Endothelial cell of umbilical vein (primary cell): ENCODE results near the gene DCAF4L1.

Source experiments
- CTCF ChIP-seq, 2 donors: IDR thresholded peaks; 1 replicate in 1 of 2; 2 replicates in 1 of 2; pipeline ENCODE4 v1.5.1; 2011; ENCODE audit warnings: low read length in 2 of 2, mild to moderate bottlenecking in 2 of 2, moderate library complexity in 2 of 2, control low read depth in 1 of 2, inconsistent platforms in 1 of 2, low read depth in 1 of 2; ENCODE audit not compliant: insufficient read depth in 1 of 2; ENCODE audit errors: extremely low read depth in 1 of 2
- EZH2 ChIP-seq: IDR thresholded peaks from 2 replicates; pipeline ENCODE4 v1.6.1; 2012; ENCODE audit warnings: borderline replicate concordance, low read depth, mild to moderate bottlenecking, moderate library complexity, low read length, inconsistent platforms; ENCODE audit not compliant: severe bottlenecking
- FOS ChIP-seq: IDR thresholded peaks from 2 replicates; pipeline ENCODE4 v1.6.1; 2011; ENCODE audit warnings: mild to moderate bottlenecking, low read length, moderate library complexity, borderline replicate concordance; ENCODE audit not compliant: insufficient read depth
- GATA2 ChIP-seq: IDR thresholded peaks from 2 replicates; pipeline ENCODE4 v1.7.0; 2011; ENCODE audit warnings: low read depth, mild to moderate bottlenecking, moderate library complexity, mixed read lengths, low read length; ENCODE audit not compliant: insufficient read length, insufficient read depth
- JUN ChIP-seq: IDR thresholded peaks from 2 replicates; pipeline ENCODE4 v1.6.1; 2011; ENCODE audit warnings: borderline replicate concordance, low read depth; ENCODE audit not compliant: insufficient read length, insufficient read depth
- MAX ChIP-seq: IDR thresholded peaks from 2 replicates; pipeline ENCODE4 v1.6.1; 2011; ENCODE audit not compliant: insufficient read depth, insufficient read length
- MYC ChIP-seq: IDR thresholded peaks from one replicate; pipeline ENCODE4 v1.6.1; 2011; ENCODE audit warnings: mild to moderate bottlenecking, low read depth, low read length
- POLR2A ChIP-seq: IDR thresholded peaks from 2 replicates; pipeline ENCODE4 v1.6.1; 2012; ENCODE audit warnings: low read depth, mild to moderate bottlenecking, control low read depth, low read length
- POLR2AphosphoS5 ChIP-seq: IDR thresholded peaks from 2 replicates; pipeline ENCODE4 v1.6.1; 2012; ENCODE audit warnings: low read depth, mild to moderate bottlenecking, control low read depth, low read length, moderate library complexity; ENCODE audit not compliant: insufficient read depth

- TF ChIP-seq MAX (no peak), CTCF (IDR thresholded peaks at IDR 0.05; ENCODE audit: extremely low read depth in 1 of 2, insufficient read depth in 1 of 2, low read depth in 1 of 2, low read length in 2 of 2) (peak; percentile 19 to 57), EZH2 (no peak), POLR2A (peak; percentile 90), POLR2AphosphoS5 (peak; percentile 88), JUN (peak; percentile 58), FOS (peak; percentile 5), MYC (no peak), GATA2 (no peak)
Observed at GRCh38 chr4:41990365-41991111, 9.0 kb downstream of the DCAF4L1 start, which contains the start of gene SLC30A9.
